Activated T-helper 2 cell treated with anti-CD3 and anti-CD28 coated beads, Interferon-gamma antibody, Interleukin-2, Interleukin-4, amounts not matched to agents 10 μg/mL and 5 μg/mL and 100 μg/mL, durations not matched to agents 14 hours and 24 hours and 36 hours (primary cell): ENCODE measurements around the gene FCRL6. TPM values are rescaled to one million over a fixed set of nuclear protein-coding genes. Genes with fewer than 3 reads are reported as not detected.

Experiments used
- DNase-seq: peaks from one replicate; pipeline ENCODE4 v3.0.0; 2021; ENCODE audit warnings: low spot score
- H3K27ac Mint-ChIP-seq: one replicate; pipeline ENCODE4 v1.8.0; 2021; ENCODE audit warnings: mixed read lengths
- H3K27me3 Mint-ChIP-seq: one replicate; pipeline ENCODE4 v1.8.0; 2021; ENCODE audit warnings: low read depth, mixed read lengths
- H3K36me3 Mint-ChIP-seq: one replicate; pipeline ENCODE4 v1.8.0; 2021; ENCODE audit warnings: low read depth, mixed read lengths
- H3K4me1 Mint-ChIP-seq: one replicate; pipeline ENCODE4 v1.8.0; 2021; ENCODE audit warnings: low read depth, mixed read lengths
- H3K4me3 Mint-ChIP-seq: one replicate; pipeline ENCODE4 v1.8.0; 2021; ENCODE audit warnings: low read depth, mild to moderate bottlenecking, moderate library complexity, mixed read lengths
- H3K9me3 Mint-ChIP-seq: one replicate; pipeline ENCODE4 v1.8.0; 2021; ENCODE audit warnings: mixed read lengths
- intact Hi-C: fragments of 100-400 bp; cut with micrococcal nuclease; formaldehyde crosslinking; loops from one replicate; pipeline ENCODE4 v1.15.1; 2023
- total RNA-seq: library from RNA; stranded (reverse); gene quantifications from 2 replicates; pipeline ENCODE4 v1.2.3, GENCODE V29; 2022

Gene FCRL6
- total RNA-seq, 1 donor from 2014 or later: not detected

DNA sequence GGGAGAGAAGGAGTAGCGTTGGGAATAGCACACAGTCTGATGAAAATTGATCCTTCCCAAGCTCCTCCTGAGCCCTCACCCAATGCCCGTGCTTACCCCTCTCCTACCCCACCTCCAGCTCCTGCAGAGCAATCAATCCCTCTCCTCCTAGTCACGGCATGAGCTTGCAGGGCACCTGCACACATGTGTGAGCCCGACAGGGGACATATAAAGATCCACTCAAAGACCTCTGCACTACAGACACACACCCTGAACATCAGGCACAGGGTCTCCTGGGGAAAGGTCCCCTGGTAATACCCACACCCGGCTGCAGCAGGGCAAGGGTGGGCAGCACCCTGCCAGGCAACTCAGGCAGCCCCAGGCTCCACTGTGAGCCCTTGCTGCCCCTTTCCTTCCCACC lies 59.9 kb downstream of the FCRL6 start:
- H3K27ac Mint-ChIP-seq: no peak overlapping the region
- intact Hi-C loops: no loop called here
- H3K4me1 Mint-ChIP-seq: peaks cover 5% of the 10 kb centered on the region
- H3K9me3 Mint-ChIP-seq: no peaks in the 10 kb centered on the region
- no peaks in the 10 kb centered on the region for H3K36me3 Mint-ChIP-seq
- DNase-seq: no peak
- no peak overlapping the region for H3K4me3 Mint-ChIP-seq
- H3K27me3 Mint-ChIP-seq: peaks cover 3% of the 10 kb centered on the region

DNA sequence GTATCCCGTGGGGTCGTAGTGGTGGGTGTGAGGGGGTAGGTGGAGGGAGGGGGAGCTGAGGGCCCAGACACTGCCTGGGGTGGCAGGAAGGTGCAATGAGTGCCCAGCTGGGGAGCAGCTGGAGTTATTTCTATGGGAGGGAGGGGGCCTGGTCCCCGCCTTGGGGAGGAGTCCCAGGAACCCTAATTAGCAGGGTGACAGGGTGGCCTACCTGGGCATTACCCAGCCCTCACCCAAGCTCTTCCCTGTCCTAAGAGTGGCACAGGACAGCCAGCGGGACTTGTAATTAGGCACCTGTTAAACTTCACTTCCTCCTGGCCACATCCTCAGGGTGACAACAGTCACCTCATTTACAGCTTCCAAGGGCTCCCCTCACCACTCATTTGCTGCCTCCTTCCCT lies 60.4 kb downstream of the FCRL6 start, which contains the start of gene VSIG8:
VSIG8 (minus strand) TSS at position 101 of the 400 bp plus-strand sequence. CDS start 136 bp downstream, outside the sequence.
- Mint-ChIP-seq H3K9me3 (no peaks in the 10 kb centered on the region), H3K4me3 (no peak within 1 kb of the TSS), H3K27me3 (peaks cover 3% of the 10 kb centered on the region), H3K27ac (no peak within 1 kb of the TSS), H3K36me3 (no peaks in the 10 kb centered on the region), H3K4me1 (peaks cover 7% of the 10 kb centered on the region)
- no peak for DNase-seq
- intact Hi-C loops: no loop called here

GRCh38 chr1:159864262-159864661 lies 62.1 kb downstream of the FCRL6 start:
- Mint-ChIP-seq H3K27ac (no peak overlapping the region), H3K36me3 (no peaks in the 10 kb centered on the region), H3K4me1 (peaks cover 10% of the 10 kb centered on the region), H3K27me3 (peaks cover 3% of the 10 kb centered on the region), H3K4me3 (no peak overlapping the region), H3K9me3 (no peaks in the 10 kb centered on the region)
- intact Hi-C loops: no loop called here
- DNase-seq: no peak

Other genes with a start within 250 kb of the FCRL6 start
- not detected in 2 replicates for gene APCS, start 214.5 kb upstream of the FCRL6 start, total RNA-seq
- not detected in 2 replicates for gene CRP, start 87.8 kb upstream of the FCRL6 start, total RNA-seq
- 26.2 and 32.6 TPM in 2 replicates for gene DUSP23, start 21.4 kb upstream of the FCRL6 start, total RNA-seq
- gene SLAMF8, start 24.5 kb downstream of the FCRL6 start, total RNA-seq: 0.34 and 0.71 TPM in 2 replicates
- gene VSIG8, start 60.3 kb downstream of the FCRL6 start, total RNA-seq: not detected in 2 replicates
- gene CFAP45, start 97.8 kb downstream of the FCRL6 start, total RNA-seq: 1.5 and 2.3 TPM in 2 replicates
- gene TAGLN2, start 123.1 kb downstream of the FCRL6 start, total RNA-seq: 558 and 578 TPM in 2 replicates
- not detected in 2 replicates for gene IGSF9, start 143.3 kb downstream of the FCRL6 start, total RNA-seq
- gene SLAMF9, start 151.9 kb downstream of the FCRL6 start, total RNA-seq: not detected in 2 replicates
- gene PIGM, start 229.6 kb downstream of the FCRL6 start, total RNA-seq: 6.7 and 7.1 TPM in 2 replicates